AG10803 (cell line): ENCODE results near the gene CD96.

ENCODE experiments used
- DNase-seq: peaks from one replicate; pipeline ENCODE4 v3.0.0; 2010; ENCODE audit warnings: low read depth
- H3K4me3 ChIP-seq: 2 replicates; pipeline ENCODE4 v1.5.1; 2011; ENCODE audit warnings: mild to moderate bottlenecking, low read length, control low read depth
- TF ChIP-seq, protein P1 (sequence below): conservative IDR thresholded peaks from 2 replicates; pipeline ENCODE4 v1.5.1; 2011; ENCODE audit warnings: mild to moderate bottlenecking, low read length, control low read depth, inconsistent platforms

CD96 gene

DNA sequence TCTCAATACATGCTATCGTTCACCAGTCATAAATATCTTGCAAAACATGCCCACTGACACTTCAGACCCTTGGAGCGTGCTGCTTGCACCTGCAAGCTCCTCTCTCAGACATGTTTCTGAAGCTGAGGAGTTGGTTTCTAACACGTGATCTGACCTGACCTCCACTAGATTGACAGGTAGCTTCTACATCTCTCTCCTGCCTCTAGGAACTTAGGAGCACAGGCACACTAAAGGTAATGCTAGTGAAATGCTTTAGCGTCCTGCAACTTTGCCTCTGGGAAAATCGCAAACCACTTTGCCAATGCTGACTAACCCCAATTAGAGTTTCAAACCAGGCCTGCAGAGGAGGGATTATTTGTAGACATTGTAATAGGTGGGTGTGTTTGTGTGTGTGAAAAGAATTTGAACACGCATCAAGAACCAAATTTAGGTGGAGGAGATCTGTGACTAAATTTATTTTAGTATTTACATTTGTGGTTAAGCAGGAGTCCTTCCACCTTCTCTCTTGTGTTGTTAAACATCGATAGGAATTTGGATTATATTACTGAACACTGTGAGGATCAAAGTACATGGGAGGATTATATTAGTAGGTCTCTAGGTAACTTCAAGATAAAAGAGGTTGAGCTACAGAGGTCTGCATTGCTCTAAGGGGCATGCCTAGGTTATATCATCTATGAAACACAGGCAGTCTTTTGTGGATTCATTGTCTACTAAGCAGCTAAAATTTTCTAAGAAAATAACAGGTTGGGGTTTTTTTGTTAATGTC, 139.8 kb downstream of the CD96 start:
- H3K4me3 ChIP-seq = no peak overlapping the region
- DNase-seq = no peak
- TF ChIP-seq, protein P1, sequence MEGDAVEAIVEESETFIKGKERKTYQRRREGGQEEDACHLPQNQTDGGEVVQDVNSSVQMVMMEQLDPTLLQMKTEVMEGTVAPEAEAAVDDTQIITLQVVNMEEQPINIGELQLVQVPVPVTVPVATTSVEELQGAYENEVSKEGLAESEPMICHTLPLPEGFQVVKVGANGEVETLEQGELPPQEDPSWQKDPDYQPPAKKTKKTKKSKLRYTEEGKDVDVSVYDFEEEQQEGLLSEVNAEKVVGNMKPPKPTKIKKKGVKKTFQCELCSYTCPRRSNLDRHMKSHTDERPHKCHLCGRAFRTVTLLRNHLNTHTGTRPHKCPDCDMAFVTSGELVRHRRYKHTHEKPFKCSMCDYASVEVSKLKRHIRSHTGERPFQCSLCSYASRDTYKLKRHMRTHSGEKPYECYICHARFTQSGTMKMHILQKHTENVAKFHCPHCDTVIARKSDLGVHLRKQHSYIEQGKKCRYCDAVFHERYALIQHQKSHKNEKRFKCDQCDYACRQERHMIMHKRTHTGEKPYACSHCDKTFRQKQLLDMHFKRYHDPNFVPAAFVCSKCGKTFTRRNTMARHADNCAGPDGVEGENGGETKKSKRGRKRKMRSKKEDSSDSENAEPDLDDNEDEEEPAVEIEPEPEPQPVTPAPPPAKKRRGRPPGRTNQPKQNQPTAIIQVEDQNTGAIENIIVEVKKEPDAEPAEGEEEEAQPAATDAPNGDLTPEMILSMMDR = no peak

GRCh38 chr3:111684640-111685039, 142.6 kb downstream of the CD96 start:
- TF ChIP-seq, protein P1 = no peak
- no peak overlapping the region for H3K4me3 ChIP-seq
- no peak for DNase-seq

DNA sequence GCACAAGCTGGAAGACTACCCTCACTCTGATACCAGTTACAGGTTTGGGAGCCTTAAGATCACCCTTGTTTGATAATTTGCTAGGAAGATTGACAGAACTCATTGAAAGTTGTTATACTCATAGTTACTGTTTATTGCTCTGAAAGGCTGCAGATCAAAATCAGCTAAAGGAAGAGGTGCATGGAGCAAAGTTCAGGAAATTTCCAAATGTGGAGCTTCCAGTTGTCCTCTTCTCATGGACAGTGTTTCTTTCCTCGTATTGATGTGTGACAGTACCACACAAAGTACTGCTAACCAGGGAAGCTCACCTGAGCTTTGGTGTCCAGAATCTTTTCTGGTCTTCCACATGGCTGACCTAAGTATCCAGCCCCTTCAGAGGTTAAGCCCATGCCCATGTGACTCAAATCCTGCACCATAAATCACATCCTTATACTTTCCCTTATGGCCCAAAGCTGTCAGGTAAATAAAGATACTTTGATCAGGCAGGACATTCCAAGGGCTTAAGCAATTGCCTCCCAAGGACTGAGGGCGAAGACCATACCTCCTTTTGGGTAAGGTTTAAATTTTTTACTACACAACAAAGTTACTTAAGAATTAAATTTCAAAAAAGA, 146.3 kb downstream of the CD96 start:
- no peak for DNase-seq
- TF ChIP-seq, protein P1 = no peak

GRCh38 chr3:111690242-111690641, 148.2 kb downstream of the CD96 start:
- TF ChIP-seq, protein P1 = no peak
- H3K4me3 ChIP-seq = no peak overlapping the region
- DNase-seq = peak; percentile 72

More for the DNA sequence above, 146.3 kb downstream of the CD96 start:
- H3K4me3 ChIP-seq = no peak overlapping the region

DNA sequence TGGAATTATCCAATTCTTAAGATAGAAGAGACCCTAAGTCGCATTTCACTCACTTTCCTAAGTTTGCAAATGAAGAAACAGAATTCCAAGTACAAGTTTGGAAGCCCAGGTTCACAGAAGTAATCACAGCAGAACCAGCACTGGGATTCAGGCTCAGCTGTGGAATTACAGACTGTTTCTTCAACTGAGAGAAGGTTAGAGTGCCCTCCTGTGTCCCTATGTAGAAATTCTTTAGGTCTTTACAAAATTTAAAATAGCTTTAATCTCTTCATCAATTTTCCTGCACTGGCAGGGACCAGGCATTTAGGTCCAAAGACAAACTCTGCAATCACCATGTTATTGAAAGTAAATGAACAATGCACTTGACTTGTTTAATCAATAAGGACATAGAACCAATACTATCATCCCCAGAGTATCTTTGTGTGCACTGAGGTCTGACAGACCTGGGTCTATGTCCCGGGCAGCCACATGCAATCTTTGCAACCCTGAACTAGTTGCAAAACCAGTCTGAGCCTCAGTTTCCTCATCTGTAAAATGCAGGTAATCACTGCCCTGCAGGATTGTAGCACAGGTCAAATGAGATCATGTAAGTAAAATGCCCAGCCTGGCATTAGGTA, 149.4 kb downstream of the CD96 start:
- TF ChIP-seq, protein P1 = peak; percentile 71
- peak; percentile 66 for DNase-seq
- no peak overlapping the region for H3K4me3 ChIP-seq

DNA sequence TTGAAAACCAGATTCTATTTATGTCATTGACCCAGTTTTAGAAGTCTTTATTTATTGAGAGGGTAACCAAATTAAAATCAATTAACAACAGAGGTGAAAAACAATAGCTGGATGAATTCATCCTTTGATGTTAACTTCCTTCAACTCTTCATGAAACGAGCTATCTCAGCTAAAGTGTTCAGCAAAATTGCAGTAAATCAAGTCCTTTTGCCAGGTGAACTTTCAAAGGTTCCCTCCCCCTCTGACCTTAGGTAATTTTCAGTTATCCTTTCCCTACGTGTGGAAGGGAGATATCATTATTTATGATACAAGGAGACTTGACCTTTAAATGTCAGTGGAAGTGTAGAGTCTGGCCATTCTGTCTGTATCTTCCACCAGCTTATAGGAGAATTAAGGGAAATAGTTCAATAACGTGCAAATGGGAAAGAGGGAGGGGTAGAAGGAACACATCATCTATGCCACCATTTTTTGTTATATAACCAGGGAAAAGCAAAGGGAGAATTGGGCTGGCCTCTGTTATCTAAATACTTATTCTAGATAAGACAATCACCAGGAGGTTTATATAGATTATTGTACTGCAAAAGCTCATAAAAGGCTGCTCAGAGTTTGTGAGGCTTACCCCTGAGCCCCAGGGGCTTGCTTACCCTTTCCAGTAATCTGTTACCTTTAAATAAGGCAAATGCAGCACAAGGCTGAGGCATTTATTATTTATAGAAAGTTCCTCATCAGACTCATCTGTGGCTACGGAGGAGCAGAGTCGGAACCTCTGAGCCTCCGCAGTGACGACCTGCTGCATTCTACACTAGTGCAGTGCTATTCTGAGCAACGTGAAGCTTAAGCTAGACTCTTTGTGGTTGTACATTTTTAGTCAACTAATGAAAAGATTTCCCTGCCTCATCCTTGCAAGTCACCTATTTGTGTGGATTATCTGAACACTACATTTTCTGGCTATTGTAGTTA, 150.9 kb downstream of the CD96 start:
- no peak overlapping the region for H3K4me3 ChIP-seq
- TF ChIP-seq, protein P1 = no peak
- DNase-seq = no peak
